GM23338 (cell line): ENCODE measurements around the gene TMEM139. TPM values are rescaled to one million over a fixed set of nuclear protein-coding genes. Genes with fewer than 3 reads are reported as not detected.

Experiments used
- ATAC-seq: fragments of 200-7000 bp; cut with Tn5 transposase; 3 replicates; pipeline ENCODE4 v1.9.1; 2020
- DNase-seq: peaks from one replicate; pipeline ENCODE4 v3.0.0-alpha.2; 2015; ENCODE audit warnings: low spot score
- H2AFZ ChIP-seq: fragments of 200-600 bp; sonication (generic); 2 replicates; pipeline ENCODE4 v1.8.0; 2016; ENCODE audit warnings: antibody characterized with exemption, mild to moderate bottlenecking, moderate library complexity
- H3F3A ChIP-seq: fragments of 200-600 bp; sonication (generic); replicated peaks from 2 replicates; pipeline ENCODE4 v1.8.0; 2017; ENCODE audit warnings: antibody characterized with exemption, mixed run types, low read depth
- H3K27ac ChIP-seq: fragments of 200-600 bp; sonication (generic); 2 replicates; pipeline ENCODE4 v1.6.1; 2016; ENCODE audit warnings: low read depth
- H3K27me3 ChIP-seq: fragments of 200-600 bp; sonication (generic); 2 replicates; pipeline ENCODE4 v1.8.0; 2016; ENCODE audit warnings: mild to moderate bottlenecking, mixed run types, moderate library complexity; ENCODE audit not compliant: insufficient read depth
- H3K36me3 ChIP-seq: fragments of 200-600 bp; sonication (generic); 2 replicates; pipeline ENCODE4 v1.8.0; 2016; ENCODE audit warnings: mild to moderate bottlenecking; ENCODE audit not compliant: insufficient read depth
- H3K4me1 ChIP-seq: fragments of 200-600 bp; sonication (generic); 2 replicates; pipeline ENCODE4 v1.8.0; 2016; ENCODE audit warnings: mild to moderate bottlenecking, moderate library complexity; ENCODE audit not compliant: insufficient read depth
- H3K4me2 ChIP-seq: fragments of 200-600 bp; sonication (generic); 2 replicates; pipeline ENCODE4 v1.7.1; 2017; ENCODE audit warnings: mixed run types
- H3K4me3 ChIP-seq: fragments of 200-600 bp; sonication (generic); 2 replicates; pipeline ENCODE4 v1.6.1; 2016; ENCODE audit warnings: mixed run types
- H3K79me2 ChIP-seq: fragments of 200-600 bp; sonication (generic); replicated peaks from 2 replicates; pipeline ENCODE4 v1.8.0; 2017; ENCODE audit warnings: mild to moderate bottlenecking; ENCODE audit not compliant: insufficient read depth
- H3K9me2 ChIP-seq: fragments of 200-600 bp; sonication (generic); 2 replicates; pipeline ENCODE4 v1.8.0; 2017; ENCODE audit not compliant: insufficient read depth
- H4K20me1 ChIP-seq: fragments of 200-600 bp; sonication (generic); replicated peaks from 2 replicates; pipeline ENCODE4 v1.8.0; 2017; ENCODE audit warnings: mild to moderate bottlenecking; ENCODE audit not compliant: insufficient read depth
- H3K27ac Mint-ChIP-seq: 2 replicates; pipeline ENCODE4 v1.8.0; 2020; ENCODE audit warnings: inconsistent platforms, mild to moderate bottlenecking, moderate library complexity, mixed read lengths
- H3K27me3 Mint-ChIP-seq: 3 replicates; pipeline ENCODE4 v1.8.0; 2022; ENCODE audit warnings: low read depth, mild to moderate bottlenecking, moderate library complexity, mixed read lengths, inconsistent platforms; ENCODE audit not compliant: insufficient read depth, poor library complexity
- H3K36me3 Mint-ChIP-seq: 3 replicates; pipeline ENCODE4 v1.8.0; 2021; ENCODE audit warnings: low read depth, mild to moderate bottlenecking, inconsistent platforms, moderate library complexity, mixed read lengths
- H3K4me1 Mint-ChIP-seq: 3 replicates; pipeline ENCODE4 v1.8.0; 2020; ENCODE audit warnings: mild to moderate bottlenecking, inconsistent platforms, mixed read lengths
- H3K4me3 Mint-ChIP-seq: 3 replicates; pipeline ENCODE4 v1.8.0; 2021; ENCODE audit warnings: moderate library complexity, mild to moderate bottlenecking, inconsistent platforms, mixed read lengths
- H3K9me3 Mint-ChIP-seq: 3 replicates; pipeline ENCODE4 v1.8.0; 2020; ENCODE audit warnings: moderate library complexity, mild to moderate bottlenecking, inconsistent platforms, mixed read lengths
- CREB1 ChIP-seq: fragments of 250-450 bp; sonication (Bioruptor Pico); IDR thresholded peaks from 2 replicates; pipeline ENCODE4 v1.5.0; 2020; ENCODE audit warnings: low read depth, mild to moderate bottlenecking, moderate library complexity
- CTCF ChIP-seq, 2 experiments: fragments of 200-600 bp in 1 of 2; sonication (generic) in 1 of 2; conservative IDR thresholded peaks; 2 replicates each; pipeline versions ENCODE4 v1.5.1 to v1.6.1; 2016 to 2017; ENCODE audit warnings: antibody characterized with exemption in 2 of 2, low read depth in 2 of 2, mild to moderate bottlenecking in 2 of 2, moderate library complexity in 1 of 2
- ETS1 ChIP-seq: IDR thresholded peaks from 2 replicates; pipeline ENCODE4 v1.6.1; 2016; ENCODE audit warnings: antibody characterized with exemption
- EZH2 ChIP-seq: fragments of 200-600 bp; sonication (generic); IDR thresholded peaks from one replicate; pipeline ENCODE4 v1.8.0; 2017; ENCODE audit warnings: antibody characterized with exemption, mild to moderate bottlenecking, low read depth; ENCODE audit not compliant: unreplicated experiment
- EZH2phosphoT487 ChIP-seq: fragments of 200-600 bp; sonication (generic); IDR thresholded peaks from one replicate; pipeline ENCODE4 v1.8.1; 2018; ENCODE audit warnings: antibody characterized with exemption; ENCODE audit not compliant: unreplicated experiment
- JUNB ChIP-seq: IDR thresholded peaks from one replicate; pipeline ENCODE4 v1.6.1; 2016; ENCODE audit warnings: antibody characterized with exemption; ENCODE audit not compliant: unreplicated experiment
- NANOG ChIP-seq: IDR thresholded peaks from 2 replicates; pipeline ENCODE4 v1.6.1; 2016; ENCODE audit warnings: antibody characterized with exemption, borderline replicate concordance
- POLR2AphosphoS5 ChIP-seq: IDR thresholded peaks from 2 replicates; pipeline ENCODE4 v1.6.1; 2016; ENCODE audit warnings: antibody characterized with exemption, low read depth
- REST ChIP-seq: IDR thresholded peaks from one replicate; pipeline ENCODE4 v1.6.1; 2018; ENCODE audit warnings: antibody characterized with exemption; ENCODE audit not compliant: unreplicated experiment
- STAT1 ChIP-seq: IDR thresholded peaks from one replicate; pipeline ENCODE4 v1.6.1; 2016; ENCODE audit warnings: antibody characterized with exemption; ENCODE audit not compliant: unreplicated experiment
- ZNF114 ChIP-seq: fragments of 250-450 bp; sonication (Bioruptor Pico); IDR thresholded peaks from 2 replicates; pipeline ENCODE4 v1.5.0; 2020; ENCODE audit warnings: mild to moderate bottlenecking, moderate library complexity
- ZNF331 ChIP-seq: fragments of 250-450 bp; sonication (Bioruptor Pico); IDR thresholded peaks from 2 replicates; pipeline ENCODE4 v1.5.0; 2020; ENCODE audit warnings: low read depth, mild to moderate bottlenecking, moderate library complexity
- ZNF462 ChIP-seq: fragments of 250-450 bp; sonication (Bioruptor Pico); IDR thresholded peaks from 2 replicates; pipeline ENCODE4 v1.5.0; 2020; ENCODE audit warnings: mild to moderate bottlenecking, moderate library complexity
- polyA plus RNA-seq: library from polyadenylated mRNA; unstranded; fragments of >200 nt; fragmentation: Nextera tagmentation; extraction: Ambion mirVana; gene quantifications from 2 replicates; pipeline ENCODE4 v1.2.1, GENCODE V29; 2016
- total RNA-seq: library from RNA; depleted of rRNA; stranded (reverse); fragments of >200 nt; shearing (Covaris generic); gene quantifications from 2 replicates; pipeline ENCODE4 v1.2.3, GENCODE V29; 2014

The TMEM139 gene
- total and polyA plus RNA-seq, 2 experiments from 2014 or later = 3.3 to 3.6 TPM

GRCh38 chr7:143322760-143323633, 38.2 kb downstream of the TMEM139 start:
- no peak overlapping the region for H3K27ac Mint-ChIP-seq

More at GRCh38 chr7:143322760-143323633, 38.2 kb downstream of the TMEM139 start:
- Histone ChIP-seq H3K9me2 (no peaks in the 10 kb centered on the region), H3K4me2 (no peak overlapping the region), H3F3A (no peaks in the 10 kb centered on the region), H3K79me2 (no peaks in the 10 kb centered on the region), H2AFZ (peak overlapping the region; percentile 86), H3K27me3 (no peaks in the 10 kb centered on the region), H3K27ac (no peak overlapping the region), H4K20me1 (no peaks in the 10 kb centered on the region), H3K4me1 (peaks cover 24% of the 10 kb centered on the region), H3K36me3 (no peaks in the 10 kb centered on the region), H3K4me3 (no peak overlapping the region)
- no peaks in the 10 kb centered on the region for H3K9me3 Mint-ChIP-seq
- TF ChIP-seq ZNF462 (CRISPR knock-in tag) = no peak
- TF ChIP-seq REST = no peak
- no peak for TF ChIP-seq JUNB
- TF ChIP-seq CTCF (conservative IDR thresholded peaks at IDR 0.05; ENCODE audit: low read depth in 2 of 2) = no peak
- no peak for TF ChIP-seq ZNF331 (CRISPR knock-in tag)
- TF ChIP-seq EZH2phosphoT487 = no peak
- TF ChIP-seq ZNF114 (CRISPR knock-in tag) = no peak
- TF ChIP-seq ETS1 = no peak
- no peak for TF ChIP-seq POLR2AphosphoS5
- TF ChIP-seq EZH2 = no peak
- no peak for TF ChIP-seq CREB1 (CRISPR knock-in tag)
- no peak for TF ChIP-seq STAT1
- no peak for TF ChIP-seq NANOG
- no peak overlapping the region for H3K4me3 Mint-ChIP-seq
- H3K36me3 Mint-ChIP-seq = no peaks in the 10 kb centered on the region; the same call in 2 of the 3 replicates
- no peak for DNase-seq
- peaks cover 13% of the 10 kb centered on the region for H3K27me3 Mint-ChIP-seq
- ATAC-seq = peak; percentile 23
- peaks cover 27% of the 10 kb centered on the region for H3K4me1 Mint-ChIP-seq
